GM10847 (cell line): ENCODE results near the gene SSC5D.

ENCODE experiments used
- POLR2A ChIP-seq: IDR thresholded peaks from 2 replicates; pipeline ENCODE4 v1.6.1; 2011; ENCODE audit not compliant: insufficient read length; ENCODE audit errors: extremely low read depth

Gene SSC5D

GRCh38 chr19:55477905-55478304, 10.3 kb upstream of the SSC5D start:
- no peak for TF ChIP-seq POLR2A

DNA sequence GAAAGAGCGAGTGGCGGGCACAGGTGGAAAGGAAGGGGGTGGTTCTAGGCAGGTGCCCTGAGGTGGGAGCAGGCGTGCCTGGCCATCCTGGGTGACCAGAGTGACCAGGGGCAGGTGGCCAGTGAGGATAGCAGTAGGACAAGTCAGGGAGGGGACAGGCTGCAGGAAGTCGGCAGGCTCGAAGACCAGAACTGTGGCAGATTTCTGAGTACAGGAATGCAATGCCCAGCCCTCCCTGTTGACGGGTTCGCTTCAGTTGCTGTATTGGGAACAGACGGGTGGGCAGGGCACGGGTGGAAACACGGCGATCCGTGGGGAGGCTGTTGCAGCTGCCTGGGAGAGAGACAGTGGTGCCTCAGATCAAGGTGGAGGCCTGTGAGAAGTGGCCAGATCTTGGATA, 9.9 kb upstream of the SSC5D start:
- no peak for TF ChIP-seq POLR2A

GRCh38 chr19:55479045-55479444, 9.2 kb upstream of the SSC5D start:
- no peak for TF ChIP-seq POLR2A

- no peak for TF ChIP-seq POLR2A
Observed at GRCh38 chr19:55479451-55480230, 8.6 kb upstream of the SSC5D start.

- no peak for TF ChIP-seq POLR2A
Observed at GRCh38 chr19:55481148-55481793, 7.0 kb upstream of the SSC5D start.

DNA sequence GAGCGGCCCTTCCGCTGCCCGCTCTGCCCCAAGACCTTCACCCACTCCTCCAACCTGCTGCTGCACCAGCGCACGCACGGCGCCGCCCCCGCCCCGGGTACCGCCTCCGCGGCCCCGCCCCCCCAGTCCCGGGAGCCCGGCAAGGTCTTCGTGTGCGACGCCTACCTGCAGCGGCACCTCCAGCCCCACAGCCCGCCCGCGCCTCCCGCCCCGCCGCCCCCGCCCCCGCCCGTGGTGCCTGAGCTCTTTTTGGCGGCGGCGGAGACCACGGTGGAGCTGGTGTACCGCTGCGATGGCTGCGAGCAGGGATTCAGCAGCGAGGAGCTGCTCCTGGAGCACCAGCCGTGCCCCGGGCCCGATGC, 6.5 kb upstream of the SSC5D start:
- TF ChIP-seq POLR2A, result no peak

- no peak for TF ChIP-seq POLR2A
Observed at GRCh38 chr19:55482156-55482961, 5.9 kb upstream of the SSC5D start.

DNA sequence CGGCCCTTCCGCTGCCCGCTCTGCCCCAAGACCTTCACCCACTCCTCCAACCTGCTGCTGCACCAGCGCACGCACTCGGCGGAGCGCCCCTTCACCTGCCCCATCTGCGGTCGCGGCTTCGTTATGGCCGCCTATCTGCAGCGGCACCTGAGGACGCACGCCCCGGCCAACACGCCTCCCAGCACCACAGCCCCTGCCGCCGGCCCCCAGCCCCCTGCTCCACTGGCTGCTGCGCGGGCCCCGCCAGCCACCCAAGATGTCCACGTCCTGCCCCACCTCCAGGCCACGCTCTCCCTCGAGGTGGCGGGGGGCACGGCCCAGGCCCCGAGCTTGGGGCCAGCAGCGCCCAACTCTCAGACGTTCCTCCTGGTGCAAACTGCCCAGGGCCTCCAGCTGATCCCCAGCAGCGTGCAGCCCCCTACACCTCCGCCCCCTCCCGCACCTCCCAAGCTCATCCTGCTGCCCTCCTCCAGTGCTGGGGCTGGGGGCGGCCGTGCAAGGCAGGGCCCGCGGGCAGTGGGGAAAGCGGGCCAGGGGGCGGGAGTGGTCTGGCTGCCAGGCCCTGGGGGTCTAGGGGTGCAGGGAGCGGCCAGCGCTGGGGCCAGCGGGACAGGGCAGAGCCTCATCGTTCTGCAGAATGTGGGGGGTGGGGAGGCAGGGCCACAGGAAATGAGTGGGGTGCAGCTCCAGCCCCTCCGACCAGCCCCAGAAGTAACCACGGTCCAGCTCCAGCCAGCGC, 5.1 kb upstream of the SSC5D start:
- no peak for TF ChIP-seq POLR2A

DNA sequence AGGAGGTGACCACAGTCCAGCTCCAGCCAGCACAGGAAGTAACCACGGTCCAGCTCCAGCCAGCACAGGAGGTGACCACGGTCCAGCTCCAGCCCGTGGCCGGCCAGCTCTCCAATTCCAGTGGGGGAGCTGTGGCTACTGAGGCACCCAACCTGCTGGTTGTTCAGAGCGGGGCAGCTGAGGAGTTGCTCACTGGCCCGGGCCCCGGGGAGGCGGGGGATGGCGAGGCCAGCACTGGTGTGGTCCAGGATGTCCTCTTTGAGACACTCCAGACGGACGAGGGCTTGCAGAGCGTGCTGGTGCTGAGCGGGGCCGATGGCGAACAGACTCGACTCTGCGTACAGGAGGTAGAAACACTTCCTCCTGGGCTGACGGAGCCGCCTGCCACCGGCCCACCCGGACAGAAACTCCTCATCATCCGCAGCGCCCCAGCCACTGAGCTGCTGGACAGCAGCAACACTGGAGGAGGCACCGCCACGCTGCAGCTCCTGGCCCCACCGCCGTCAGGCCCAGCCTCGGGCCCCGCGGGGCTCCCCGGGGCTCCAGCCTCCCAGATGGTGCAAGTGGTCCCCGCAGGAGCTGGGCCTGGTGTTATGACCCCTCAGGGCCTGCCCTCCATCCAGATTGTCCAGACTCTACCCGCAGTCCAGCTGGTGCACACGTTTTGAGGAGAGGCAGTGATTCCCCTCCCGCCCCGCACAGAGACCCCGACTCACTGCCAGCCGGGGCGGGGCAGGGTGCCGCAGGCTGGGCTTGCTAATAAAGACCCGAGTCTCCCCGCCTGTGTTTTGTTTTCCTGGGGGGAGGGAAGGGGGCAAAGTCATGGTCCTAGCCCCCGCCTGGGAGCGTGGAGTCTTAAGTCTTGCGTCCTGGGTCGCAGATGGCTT, 4.3 kb upstream of the SSC5D start:
- TF ChIP-seq POLR2A, result no peak

- peak; percentile 31 for TF ChIP-seq POLR2A
Observed at GRCh38 chr19:55484593-55485438, 3.4 kb upstream of the SSC5D start, which contains the start of gene NAT14. NAT14 (plus strand) TSS chr19:55485188; CDS start chr19:55485709, 521 bp downstream.

GRCh38 chr19:55485439-55486011, 2.7 kb upstream of the SSC5D start:
- no peak for TF ChIP-seq POLR2A

- TF ChIP-seq POLR2A, result no peak
Observed at GRCh38 chr19:55486043-55486970, 1.9 kb upstream of the SSC5D start.
